Uterus (tissue), 2 donors: Measurements from ENCODE around the gene SLC5A9.

Experiments used
- CTCF ChIP-seq, 4 experiments: fragments of 200-600 bp in 2 of 4; fragments of 450-650 bp in 2 of 4; sonication (generic) in 2 of 4; IDR thresholded peaks; one replicate each; pipeline ENCODE4 v1.5.1; 2016 to 2019; ENCODE audit warnings: antibody characterized with exemption in 4 of 4, mild to moderate bottlenecking in 2 of 4, moderate library complexity in 1 of 4
- POLR2A ChIP-seq, 2 donors: fragments of 450-650 bp; IDR thresholded peaks; one replicate each; pipeline ENCODE4 v1.6.1; 2016; ENCODE audit warnings: antibody characterized with exemption in 2 of 2, mild to moderate bottlenecking in 1 of 2, moderate library complexity in 1 of 2

- no peak for TF ChIP-seq CTCF (IDR thresholded peaks at IDR 0.05)
- TF ChIP-seq POLR2A (IDR thresholded peaks at IDR 0.05), result no peak
Observed at GRCh38 chr1:48222501-48223242, at the start of gene SLC5A9.
